ENCODE data around the gene LGALS3BP. TPM values are rescaled to one million over a fixed set of nuclear protein-coding genes. Genes with fewer than 3 reads are reported as not detected.

The LGALS3BP gene
- total and polyA plus RNA-seq, 2 of the 13 experiments (the other 11 are each of a cell fraction or from before 2014, with no cell fraction given): 137 to 332 TPM

DNA sequence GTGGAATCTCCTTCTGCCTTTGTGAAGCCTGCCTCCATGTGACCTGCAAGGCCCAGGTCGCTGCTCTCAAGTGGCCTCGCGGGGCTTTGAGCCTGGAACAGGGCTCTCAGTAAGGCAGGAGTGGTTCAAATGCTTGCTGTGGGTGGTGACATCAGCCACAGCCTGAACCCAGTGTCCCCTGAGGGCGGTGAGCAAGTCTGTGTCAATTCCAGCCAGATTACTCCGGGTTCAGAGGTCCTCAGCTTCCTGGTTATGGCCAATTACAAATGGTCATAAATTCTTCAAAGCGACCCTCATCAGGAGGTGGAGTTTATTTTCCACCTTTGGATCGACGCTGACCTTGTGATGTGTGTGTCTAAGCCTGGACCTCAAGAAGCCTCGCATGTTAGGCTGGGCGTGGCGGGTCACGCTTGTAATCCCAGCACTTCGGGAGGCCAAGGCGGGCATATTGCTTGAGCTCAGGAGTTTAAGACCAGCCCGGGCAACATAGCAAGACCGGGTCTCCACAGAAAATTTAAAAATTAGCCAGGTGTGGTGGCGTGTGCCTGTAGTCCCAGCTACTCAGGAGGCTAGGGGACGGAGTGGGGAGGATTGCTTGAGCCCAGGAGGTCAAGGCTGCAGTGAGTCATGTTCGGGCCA is 17.3 kb downstream of the LGALS3BP start (continued):
- TF ChIP-seq, protein P1, sequence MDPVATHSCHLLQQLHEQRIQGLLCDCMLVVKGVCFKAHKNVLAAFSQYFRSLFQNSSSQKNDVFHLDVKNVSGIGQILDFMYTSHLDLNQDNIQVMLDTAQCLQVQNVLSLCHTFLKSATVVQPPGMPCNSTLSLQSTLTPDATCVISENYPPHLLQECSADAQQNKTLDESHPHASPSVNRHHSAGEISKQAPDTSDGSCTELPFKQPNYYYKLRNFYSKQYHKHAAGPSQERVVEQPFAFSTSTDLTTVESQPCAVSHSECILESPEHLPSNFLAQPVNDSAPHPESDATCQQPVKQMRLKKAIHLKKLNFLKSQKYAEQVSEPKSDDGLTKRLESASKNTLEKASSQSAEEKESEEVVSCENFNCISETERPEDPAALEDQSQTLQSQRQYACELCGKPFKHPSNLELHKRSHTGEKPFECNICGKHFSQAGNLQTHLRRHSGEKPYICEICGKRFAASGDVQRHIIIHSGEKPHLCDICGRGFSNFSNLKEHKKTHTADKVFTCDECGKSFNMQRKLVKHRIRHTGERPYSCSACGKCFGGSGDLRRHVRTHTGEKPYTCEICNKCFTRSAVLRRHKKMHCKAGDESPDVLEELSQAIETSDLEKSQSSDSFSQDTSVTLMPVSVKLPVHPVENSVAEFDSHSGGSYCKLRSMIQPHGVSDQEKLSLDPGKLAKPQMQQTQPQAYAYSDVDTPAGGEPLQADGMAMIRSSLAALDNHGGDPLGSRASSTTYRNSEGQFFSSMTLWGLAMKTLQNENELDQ (CRISPR knock-in tag; IDR thresholded peaks at IDR 0.05; ENCODE audit: borderline replicate concordance): peak; percentile 30; the same call in 1 of the 2 replicates
- TF ChIP-seq PRPF4 (IDR thresholded peaks at IDR 0.05; ENCODE audit: low read depth, low read length, poor library complexity, severe bottlenecking) (no peak), NR2F1 (CRISPR knock-in tag; IDR thresholded peaks at IDR 0.05) (peak; percentile 63 to 98), DR1 (CRISPR knock-in tag; IDR thresholded peaks at IDR 0.05) (no peak; the same call in 1 of the 2 replicates), SP5 (CRISPR knock-in tag; IDR thresholded peaks at IDR 0.05; ENCODE audit: borderline replicate concordance, low read depth) (peak; percentile 95), KLF9 (CRISPR knock-in tag; IDR thresholded peaks at IDR 0.05; ENCODE audit: low read depth) (no peak; the same call in 1 of the 2 replicates), ELF4 (CRISPR knock-in tag; IDR thresholded peaks at IDR 0.05; ENCODE audit: borderline replicate concordance) (no peak), GLI4 (CRISPR knock-in tag; IDR thresholded peaks at IDR 0.05; ENCODE audit: borderline replicate concordance) (no peak), ETV6 (CRISPR knock-in tag; conservative IDR thresholded peaks at IDR 0.05) (peak; percentile 89), ZNF253 (CRISPR knock-in tag; IDR thresholded peaks at IDR 0.05; ENCODE audit: borderline replicate concordance) (no peak), FOXA3 (CRISPR knock-in tag; IDR thresholded peaks at IDR 0.05) (peak; percentile 75), KDM4B (CRISPR knock-in tag; IDR thresholded peaks at IDR 0.05) (no peak), POLR2AphosphoS5 (IDR thresholded peaks at IDR 0.05; ENCODE audit: low read depth, low read length) (no peak), MEIS2 (CRISPR knock-in tag; IDR thresholded peaks at IDR 0.05) (peak; percentile 51; the same call in 1 of the 2 replicates), CBX5 (CRISPR knock-in tag; IDR thresholded peaks at IDR 0.05; ENCODE audit: borderline replicate concordance) (peak; percentile 79; the same call in 1 of the 2 replicates), NR2F6 (IDR thresholded peaks at IDR 0.05) (peak; percentile 93), NR2F6 (CRISPR knock-in tag; IDR thresholded peaks at IDR 0.05) (peak; percentile 80), ZNF468 (CRISPR knock-in tag; IDR thresholded peaks at IDR 0.05) (no peak), SIN3A (IDR thresholded peaks at IDR 0.05; ENCODE audit: borderline replicate concordance, low read depth, low read length) (no peak), PLRG1 (conservative IDR thresholded peaks at IDR 0.05) (no peak), GZF1 (CRISPR knock-in tag; IDR thresholded peaks at IDR 0.05) (no peak), PCBP2 (optimal IDR thresholded peaks at IDR 0.05; ENCODE audit: low read depth, low read length, poor library complexity, severe bottlenecking) (no peak), KLF6 (CRISPR knock-in tag; IDR thresholded peaks at IDR 0.05) (0 out of 2 replicates have a peak, but pooled peaks have one; percentile 45), BRD4 (CRISPR knock-in tag; IDR thresholded peaks at IDR 0.05) (no peak), ZNF577 (CRISPR knock-in tag; IDR thresholded peaks at IDR 0.05; ENCODE audit: borderline replicate concordance, low read depth) (no peak)
- TF ChIP-seq, protein P2, sequence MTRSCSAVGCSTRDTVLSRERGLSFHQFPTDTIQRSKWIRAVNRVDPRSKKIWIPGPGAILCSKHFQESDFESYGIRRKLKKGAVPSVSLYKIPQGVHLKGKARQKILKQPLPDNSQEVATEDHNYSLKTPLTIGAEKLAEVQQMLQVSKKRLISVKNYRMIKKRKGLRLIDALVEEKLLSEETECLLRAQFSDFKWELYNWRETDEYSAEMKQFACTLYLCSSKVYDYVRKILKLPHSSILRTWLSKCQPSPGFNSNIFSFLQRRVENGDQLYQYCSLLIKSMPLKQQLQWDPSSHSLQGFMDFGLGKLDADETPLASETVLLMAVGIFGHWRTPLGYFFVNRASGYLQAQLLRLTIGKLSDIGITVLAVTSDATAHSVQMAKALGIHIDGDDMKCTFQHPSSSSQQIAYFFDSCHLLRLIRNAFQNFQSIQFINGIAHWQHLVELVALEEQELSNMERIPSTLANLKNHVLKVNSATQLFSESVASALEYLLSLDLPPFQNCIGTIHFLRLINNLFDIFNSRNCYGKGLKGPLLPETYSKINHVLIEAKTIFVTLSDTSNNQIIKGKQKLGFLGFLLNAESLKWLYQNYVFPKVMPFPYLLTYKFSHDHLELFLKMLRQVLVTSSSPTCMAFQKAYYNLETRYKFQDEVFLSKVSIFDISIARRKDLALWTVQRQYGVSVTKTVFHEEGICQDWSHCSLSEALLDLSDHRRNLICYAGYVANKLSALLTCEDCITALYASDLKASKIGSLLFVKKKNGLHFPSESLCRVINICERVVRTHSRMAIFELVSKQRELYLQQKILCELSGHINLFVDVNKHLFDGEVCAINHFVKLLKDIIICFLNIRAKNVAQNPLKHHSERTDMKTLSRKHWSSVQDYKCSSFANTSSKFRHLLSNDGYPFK (CRISPR knock-in tag; IDR thresholded peaks at IDR 0.05; ENCODE audit: borderline replicate concordance): 0 out of 2 replicates have a peak, but pooled peaks have one; percentile 48

Data from HepG2 (cell line).